ENCODE results near the gene SFXN2.

Gene SFXN2

GRCh38 chr10:102775201-102775934 lies 60.9 kb downstream of the SFXN2 start:
- in situ Hi-C loops (cut with MboI; ENCODE audit: low sequenced_read_pairs), result no loop called here

GRCh38 chr10:102775935-102776669 lies 61.7 kb downstream of the SFXN2 start:
- in situ Hi-C loops (cut with MboI; ENCODE audit: low sequenced_read_pairs), result no loop called here

GRCh38 chr10:102776779-102777456 lies 62.5 kb downstream of the SFXN2 start:
- in situ Hi-C loops (cut with MboI; ENCODE audit: low sequenced_read_pairs), result no loop called here

- in situ Hi-C loops (cut with MboI; ENCODE audit: low sequenced_read_pairs), result no loop called here
Measured at GRCh38 chr10:102777711-102778453, 63.4 kb downstream of the SFXN2 start.

GRCh38 chr10:102778781-102779180 lies 64.3 kb downstream of the SFXN2 start:
- in situ Hi-C loops (cut with MboI; ENCODE audit: low sequenced_read_pairs), result no loop called here

GRCh38 chr10:102779680-102780526 lies 65.5 kb downstream of the SFXN2 start:
- in situ Hi-C loops (cut with MboI; ENCODE audit: low sequenced_read_pairs), result no loop called here

GRCh38 chr10:102780527-102780808 lies 66.0 kb downstream of the SFXN2 start:
- in situ Hi-C loops (cut with MboI; ENCODE audit: low sequenced_read_pairs), result no loop called here

- in situ Hi-C loops (cut with MboI; ENCODE audit: low sequenced_read_pairs), result no loop called here
Measured at GRCh38 chr10:102781090-102781920, 66.9 kb downstream of the SFXN2 start.

- in situ Hi-C loops (cut with MboI; ENCODE audit: low sequenced_read_pairs), result no loop called here
Measured at GRCh38 chr10:102781921-102782557, 67.6 kb downstream of the SFXN2 start.

GRCh38 chr10:102782673-102783551 lies 68.5 kb downstream of the SFXN2 start:
- in situ Hi-C loops (cut with MboI; ENCODE audit: low sequenced_read_pairs), result no loop called here

GRCh38 chr10:102783568-102783967 lies 69.1 kb downstream of the SFXN2 start:
- in situ Hi-C loops (cut with MboI; ENCODE audit: low sequenced_read_pairs), result no loop called here

GRCh38 chr10:102785818-102786217 lies 71.4 kb downstream of the SFXN2 start:
- in situ Hi-C loops (cut with MboI; ENCODE audit: low sequenced_read_pairs), result no loop called here

GRCh38 chr10:102791754-102792395 lies 77.4 kb downstream of the SFXN2 start:
- in situ Hi-C loops (cut with MboI; ENCODE audit: low sequenced_read_pairs), result no loop called here
